Measurements from ENCODE around the gene CHGA.
A peak's percentile ranks its signal among the peaks of the same experiment; 100 is the strongest.

Gene CHGA

GRCh38 chr14:92907316-92907911, 15.5 kb upstream of the CHGA start:
- no peaks in the 10 kb centered on the region for H3K9me3 ChIP-seq (ENCODE audit: control insufficient read depth, insufficient read depth, low read length)
- no peaks in the 10 kb centered on the region for H3K4me1 ChIP-seq (ENCODE audit: control insufficient read depth, insufficient read depth, low read length)
- H3K27me3 ChIP-seq (ENCODE audit: control insufficient read depth, insufficient read depth, low read length): peaks cover 7% of the 10 kb centered on the region
- no peak overlapping the region for H3K4me3 ChIP-seq (ENCODE audit: low read depth, low read length)
- H3K9ac ChIP-seq (ENCODE audit: low read depth, low read length): no peak overlapping the region
- no peaks in the 10 kb centered on the region for H3K36me3 ChIP-seq (ENCODE audit: control insufficient read depth, insufficient read depth, low read length)

DNA sequence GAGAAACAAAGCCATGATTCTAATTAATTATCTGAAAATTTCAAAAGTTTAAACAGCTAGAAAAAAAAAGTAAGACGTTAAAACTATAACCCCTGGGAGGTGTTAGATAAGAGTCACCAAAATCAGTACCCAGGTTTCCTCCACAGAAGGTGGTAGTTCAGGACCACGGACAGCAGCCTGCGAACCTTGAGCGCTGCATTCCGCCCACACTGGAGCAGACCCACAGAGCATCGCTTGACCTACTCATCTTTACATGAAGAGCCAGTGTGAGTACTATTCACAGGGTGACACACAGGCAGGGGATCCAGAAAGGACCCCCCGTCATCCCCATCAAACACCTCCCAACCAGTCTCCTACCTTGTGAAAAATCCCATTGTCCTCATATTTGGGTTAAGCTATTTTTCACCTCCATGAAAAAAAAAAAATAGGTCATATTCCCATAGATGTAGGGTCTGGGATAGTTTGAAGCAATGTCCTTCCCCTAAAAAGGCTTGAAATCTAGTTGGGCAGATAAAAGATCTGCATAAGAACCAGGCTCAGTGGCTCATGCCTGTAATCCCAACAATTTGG, 8.8 kb upstream of the CHGA start:
- peaks cover 20% of the 10 kb centered on the region for H3K27me3 ChIP-seq (ENCODE audit: control insufficient read depth, insufficient read depth, low read length)
- no peak overlapping the region for H3K9ac ChIP-seq (ENCODE audit: low read depth, low read length)
- no peaks in the 10 kb centered on the region for H3K36me3 ChIP-seq (ENCODE audit: control insufficient read depth, insufficient read depth, low read length)
- no peak overlapping the region for H3K4me3 ChIP-seq (ENCODE audit: low read depth, low read length)
- no peaks in the 10 kb centered on the region for H3K9me3 ChIP-seq (ENCODE audit: control insufficient read depth, insufficient read depth, low read length)
- no peaks in the 10 kb centered on the region for H3K4me1 ChIP-seq (ENCODE audit: control insufficient read depth, insufficient read depth, low read length)

GRCh38 chr14:92916201-92916600, 6.7 kb upstream of the CHGA start:
- Histone ChIP-seq H3K36me3 (ENCODE audit: control insufficient read depth, insufficient read depth, low read length) (no peaks in the 10 kb centered on the region), H3K9ac (ENCODE audit: low read depth, low read length) (no peak overlapping the region), H3K9me3 (ENCODE audit: control insufficient read depth, insufficient read depth, low read length) (no peaks in the 10 kb centered on the region), H3K4me3 (ENCODE audit: low read depth, low read length) (no peak overlapping the region), H3K27me3 (ENCODE audit: control insufficient read depth, insufficient read depth, low read length) (peaks cover 34% of the 10 kb centered on the region), H3K4me1 (ENCODE audit: control insufficient read depth, insufficient read depth, low read length) (no peaks in the 10 kb centered on the region)

- Histone ChIP-seq H3K4me1 (ENCODE audit: control insufficient read depth, insufficient read depth, low read length) (no peaks in the 10 kb centered on the region), H3K36me3 (ENCODE audit: control insufficient read depth, insufficient read depth, low read length) (no peaks in the 10 kb centered on the region), H3K27me3 (ENCODE audit: control insufficient read depth, insufficient read depth, low read length) (peaks cover 42% of the 10 kb centered on the region)
Observed at GRCh38 chr14:92917041-92917940, 5.7 kb upstream of the CHGA start.

DNA sequence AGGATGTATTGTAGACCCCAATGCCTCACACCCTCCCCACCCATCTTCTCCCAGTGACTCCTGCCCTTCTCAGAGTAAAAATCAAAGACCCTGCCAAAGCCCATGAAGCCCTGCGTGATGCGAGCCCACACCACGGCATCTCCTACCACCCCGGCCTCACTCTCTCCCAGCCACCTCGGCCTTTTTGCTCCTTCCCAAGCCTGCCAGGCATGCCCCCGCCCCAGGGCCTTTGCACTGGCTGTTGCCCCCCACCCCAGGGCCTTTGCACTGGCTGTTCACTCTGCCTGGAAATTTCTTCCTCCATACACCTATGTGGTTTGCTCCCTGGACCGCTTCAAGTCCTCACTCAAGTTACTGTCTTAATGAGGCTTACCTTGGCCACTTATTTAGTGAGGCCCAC, 5.0 kb upstream of the CHGA start:
- Histone ChIP-seq H3K27me3 (ENCODE audit: control insufficient read depth, insufficient read depth, low read length) (peaks cover 46% of the 10 kb centered on the region), H3K4me1 (ENCODE audit: control insufficient read depth, insufficient read depth, low read length) (no peaks in the 10 kb centered on the region), H3K4me3 (ENCODE audit: low read depth, low read length) (no peak overlapping the region), H3K9ac (ENCODE audit: low read depth, low read length) (no peak overlapping the region), H3K9me3 (ENCODE audit: control insufficient read depth, insufficient read depth, low read length) (no peaks in the 10 kb centered on the region), H3K36me3 (ENCODE audit: control insufficient read depth, insufficient read depth, low read length) (no peaks in the 10 kb centered on the region)

More at GRCh38 chr14:92917041-92917940, 5.7 kb upstream of the CHGA start:
- no peaks in the 10 kb centered on the region for H3K9me3 ChIP-seq (ENCODE audit: control insufficient read depth, insufficient read depth, low read length)
- H3K9ac ChIP-seq (ENCODE audit: low read depth, low read length): no peak overlapping the region
- no peak overlapping the region for H3K4me3 ChIP-seq (ENCODE audit: low read depth, low read length)

DNA sequence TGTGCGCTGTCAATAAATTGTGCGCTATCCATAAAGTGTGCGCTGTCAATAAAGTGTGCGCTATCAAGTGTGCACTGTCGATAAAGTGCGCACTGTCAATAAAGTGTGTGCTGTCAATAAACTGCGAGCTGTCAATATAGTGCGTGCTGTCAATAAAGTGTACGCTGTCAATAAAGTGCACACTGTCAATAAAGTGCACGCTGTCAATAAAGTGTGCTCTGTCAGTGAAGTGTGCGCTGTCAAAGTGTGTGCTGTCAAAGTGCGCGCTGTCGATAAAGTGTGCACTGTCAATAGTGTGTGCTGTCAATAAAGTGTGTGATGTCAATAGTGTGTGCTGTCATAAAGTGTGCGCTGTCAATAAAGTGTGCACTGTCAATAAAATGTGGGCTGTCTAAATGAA, 2.9 kb upstream of the CHGA start:
- H3K27me3 ChIP-seq (ENCODE audit: control insufficient read depth, insufficient read depth, low read length): peaks cover 49% of the 10 kb centered on the region
- peaks cover 4% of the 10 kb centered on the region for H3K4me1 ChIP-seq (ENCODE audit: control insufficient read depth, insufficient read depth, low read length)
- no peaks in the 10 kb centered on the region for H3K9me3 ChIP-seq (ENCODE audit: control insufficient read depth, insufficient read depth, low read length)
- H3K36me3 ChIP-seq (ENCODE audit: control insufficient read depth, insufficient read depth, low read length): no peaks in the 10 kb centered on the region
- no peak overlapping the region for H3K9ac ChIP-seq (ENCODE audit: low read depth, low read length)
- H3K4me3 ChIP-seq (ENCODE audit: low read depth, low read length): no peak overlapping the region

GRCh38 chr14:92922155-92922735, 705 bp upstream of the CHGA start:
- Histone ChIP-seq H3K4me3 (ENCODE audit: low read depth, low read length) (peak overlapping the region; percentile 64), H3K4me1 (ENCODE audit: control insufficient read depth, insufficient read depth, low read length) (peaks cover 4% of the 10 kb centered on the region), H3K27me3 (ENCODE audit: control insufficient read depth, insufficient read depth, low read length) (peaks cover 38% of the 10 kb centered on the region)

DNA sequence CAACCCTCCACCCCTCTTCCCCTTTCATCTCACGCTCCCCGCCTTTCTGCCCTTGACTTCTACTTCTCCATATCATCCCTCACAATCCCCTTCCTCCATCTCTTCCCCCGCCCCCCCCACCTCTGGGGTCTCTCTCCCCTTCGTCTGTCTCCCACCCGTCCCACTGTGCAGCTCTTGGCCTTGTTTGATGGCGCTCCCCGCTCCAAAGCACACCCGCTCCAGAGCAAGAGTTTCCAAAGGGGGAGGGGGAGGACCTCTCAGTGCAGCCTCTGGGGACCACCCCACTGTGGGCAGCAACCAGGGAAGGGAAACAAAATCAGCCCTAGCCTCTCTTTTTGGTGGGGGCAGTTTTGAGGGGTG, 774 bp downstream of the CHGA start:
- H3K4me3 ChIP-seq (ENCODE audit: low read depth, low read length): peak overlapping the region; percentile 64
- H3K27me3 ChIP-seq (ENCODE audit: control insufficient read depth, insufficient read depth, low read length): peaks cover 38% of the 10 kb centered on the region
- peaks cover 4% of the 10 kb centered on the region for H3K4me1 ChIP-seq (ENCODE audit: control insufficient read depth, insufficient read depth, low read length)
- no peaks in the 10 kb centered on the region for H3K36me3 ChIP-seq (ENCODE audit: control insufficient read depth, insufficient read depth, low read length)
- no peak overlapping the region for H3K9ac ChIP-seq (ENCODE audit: low read depth, low read length)
- no peaks in the 10 kb centered on the region for H3K9me3 ChIP-seq (ENCODE audit: control insufficient read depth, insufficient read depth, low read length)

More at GRCh38 chr14:92922155-92922735, 705 bp upstream of the CHGA start:
- Histone ChIP-seq H3K9me3 (ENCODE audit: control insufficient read depth, insufficient read depth, low read length) (no peaks in the 10 kb centered on the region), H3K36me3 (ENCODE audit: control insufficient read depth, insufficient read depth, low read length) (no peaks in the 10 kb centered on the region), H3K9ac (ENCODE audit: low read depth, low read length) (no peak overlapping the region)

- Histone ChIP-seq H3K4me1 (ENCODE audit: control insufficient read depth, insufficient read depth, low read length) (peaks cover 4% of the 10 kb centered on the region), H3K9ac (ENCODE audit: low read depth, low read length) (no peak overlapping the region), H3K9me3 (ENCODE audit: control insufficient read depth, insufficient read depth, low read length) (no peaks in the 10 kb centered on the region), H3K4me3 (ENCODE audit: low read depth, low read length) (peak overlapping the region; percentile 64), H3K36me3 (ENCODE audit: control insufficient read depth, insufficient read depth, low read length) (no peaks in the 10 kb centered on the region), H3K27me3 (ENCODE audit: control insufficient read depth, insufficient read depth, low read length) (peaks cover 35% of the 10 kb centered on the region)
Observed at GRCh38 chr14:92924247-92924646, 1.3 kb downstream of the CHGA start.

DNA sequence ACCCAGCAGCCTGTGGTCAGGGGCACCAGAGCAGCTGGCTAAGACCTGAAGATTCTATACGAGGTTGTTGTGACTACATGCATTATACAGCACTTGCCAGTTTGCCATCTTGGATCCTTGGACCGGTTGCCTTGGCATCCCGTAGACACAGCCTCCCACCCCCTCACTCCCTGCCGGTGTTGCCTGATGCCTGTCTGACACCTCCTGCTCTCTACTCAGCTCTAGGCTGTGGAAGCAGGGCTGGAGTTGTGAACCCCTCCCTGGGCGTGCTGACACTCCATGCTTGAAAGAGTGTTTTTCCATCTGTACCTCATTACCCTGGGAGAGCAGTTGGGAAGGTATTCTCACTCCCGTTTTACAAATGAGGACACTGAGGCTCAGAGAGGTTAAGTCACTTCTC, 2.5 kb downstream of the CHGA start:
- Histone ChIP-seq H3K9ac (ENCODE audit: low read depth, low read length) (no peak overlapping the region), H3K9me3 (ENCODE audit: control insufficient read depth, insufficient read depth, low read length) (no peaks in the 10 kb centered on the region), H3K4me1 (ENCODE audit: control insufficient read depth, insufficient read depth, low read length) (peaks cover 4% of the 10 kb centered on the region), H3K4me3 (ENCODE audit: low read depth, low read length) (no peak overlapping the region), H3K36me3 (ENCODE audit: control insufficient read depth, insufficient read depth, low read length) (no peaks in the 10 kb centered on the region), H3K27me3 (ENCODE audit: control insufficient read depth, insufficient read depth, low read length) (peaks cover 27% of the 10 kb centered on the region)

DNA sequence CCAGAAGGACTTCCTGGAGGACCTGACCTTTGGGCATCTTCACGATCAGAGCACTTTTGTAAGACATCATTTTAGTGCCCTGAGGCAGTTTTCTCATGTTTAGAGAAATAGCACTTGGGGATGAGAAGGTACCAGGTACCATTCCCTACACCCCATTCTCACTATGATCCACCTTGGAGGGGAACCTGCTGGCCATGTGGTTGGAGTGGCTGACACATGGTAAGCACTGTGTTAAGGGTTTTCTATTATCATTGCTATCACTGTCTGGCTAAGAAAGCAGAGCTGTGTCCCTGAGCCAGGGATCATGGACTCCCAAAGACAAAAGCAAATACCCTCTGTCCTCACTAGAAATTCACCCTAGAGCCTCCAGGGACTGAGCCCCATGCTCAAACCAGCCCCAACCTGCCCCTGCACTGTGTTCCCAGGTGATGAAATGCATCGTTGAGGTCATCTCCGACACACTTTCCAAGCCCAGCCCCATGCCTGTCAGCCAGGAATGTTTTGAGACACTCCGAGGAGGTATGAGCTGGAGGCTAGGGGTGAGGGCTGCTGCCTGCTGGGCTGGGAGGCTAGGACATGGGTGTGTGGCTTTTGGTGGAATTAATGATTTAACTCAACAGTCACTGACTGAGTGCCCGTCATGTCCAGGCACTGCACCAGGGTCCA, 3.4 kb downstream of the CHGA start:
- Histone ChIP-seq H3K36me3 (ENCODE audit: control insufficient read depth, insufficient read depth, low read length) (no peaks in the 10 kb centered on the region), H3K4me1 (ENCODE audit: control insufficient read depth, insufficient read depth, low read length) (peaks cover 4% of the 10 kb centered on the region), H3K9me3 (ENCODE audit: control insufficient read depth, insufficient read depth, low read length) (no peaks in the 10 kb centered on the region), H3K9ac (ENCODE audit: low read depth, low read length) (no peak overlapping the region), H3K27me3 (ENCODE audit: control insufficient read depth, insufficient read depth, low read length) (peaks cover 21% of the 10 kb centered on the region), H3K4me3 (ENCODE audit: low read depth, low read length) (no peak overlapping the region)

Data from iPS-15b (cell line).